Thyroid gland (tissue), 4 donors: ENCODE results near the gene CHL1. TPM values are rescaled to one million over a fixed set of nuclear protein-coding genes. Genes with fewer than 3 reads are reported as not detected.

Experiments
- DNase-seq, 2 donors: peaks; one replicate each; pipeline ENCODE4 v3.0.0-alpha.2; 2019
- H3K27ac ChIP-seq, 3 donors: fragments of 200-600 bp; sonication (generic); 1 replicate in 2 of 3; 2 replicates in 1 of 3; pipeline ENCODE4 v1.5.1; 2016 to 2019; ENCODE audit warnings: mild to moderate bottlenecking in 1 of 3, moderate library complexity in 1 of 3
- H3K27me3 ChIP-seq: fragments of 200-600 bp; sonication (generic); one replicate; pipeline ENCODE4 v1.5.1; 2019
- H3K36me3 ChIP-seq, 2 donors: fragments of 200-600 bp; sonication (generic); one replicate each; pipeline ENCODE4 v1.5.1; 2016 to 2019
- H3K4me1 ChIP-seq, 2 donors: fragments of 200-600 bp; sonication (generic); one replicate each; pipeline ENCODE4 v1.5.1; 2017 to 2019
- H3K4me3 ChIP-seq, 3 donors: fragments of 200-600 bp; sonication (generic); replicated peaks in 1 of 3; 1 replicate in 2 of 3; 2 replicates in 1 of 3; pipeline ENCODE4 v1.5.1; 2016; ENCODE audit warnings: mild to moderate bottlenecking in 1 of 3
- H3K9me3 ChIP-seq: fragments of 200-600 bp; sonication (generic); one replicate; pipeline ENCODE4 v1.5.1; 2017
- CTCF ChIP-seq, 6 experiments: fragments of 200-600 bp in 3 of 6; fragments of 450-650 bp in 3 of 6; sonication (generic) in 3 of 6; IDR thresholded peaks; one replicate each; pipeline ENCODE4 v1.5.1; 2016 to 2019; ENCODE audit warnings: antibody characterized with exemption in 6 of 6, mild to moderate bottlenecking in 2 of 6, inconsistent platforms in 1 of 6, moderate library complexity in 1 of 6
- POLR2A ChIP-seq, 2 donors: fragments of 450-650 bp; IDR thresholded peaks; one replicate each; pipeline ENCODE4 v1.6.1; 2017; ENCODE audit warnings: antibody characterized with exemption in 2 of 2, mild to moderate bottlenecking in 2 of 2, moderate library complexity in 1 of 2
- WGBS, 2 donors: methylation state at CpG; one replicate each; pipeline ENCODE4 v1.1.5; 2017; 5-methylcytosine and 5-hydroxymethylcytosine counted together
- intact Hi-C: fragments of 100-400 bp; cut with DNase I; formaldehyde crosslinking; loops from one replicate; pipeline ENCODE4 v1.15.1; 2023
- total RNA-seq, 4 donors: library from RNA; depleted of rRNA; stranded (reverse); fragments of >200 nt; gene quantifications; one replicate each; pipeline ENCODE4 v1.2.3, GENCODE V29; 2016

Gene CHL1
- total RNA-seq, 4 donors from 2014 or later: 3.1 to 5.0 (median 4.3) TPM

GRCh38 chr3:341998-342397 is 145.4 kb downstream of the CHL1 start:
- Histone ChIP-seq H3K36me3 (no peaks in the 10 kb centered on the region), H3K4me1 (no peaks in the 10 kb centered on the region), H3K4me3 (no peak overlapping the region), H3K27me3 (no peaks in the 10 kb centered on the region), H3K27ac (no peak overlapping the region), H3K9me3 (no peaks in the 10 kb centered on the region)
- WGBS, 2 donors: 74 to 82% methylated on average over 4 of the region's 4 CpGs
- no peak for TF ChIP-seq POLR2A (IDR thresholded peaks at IDR 0.05)
- no peak for TF ChIP-seq CTCF (IDR thresholded peaks at IDR 0.05)
- intact Hi-C loops: no loop called here
- DNase-seq: no peak

- H3K9me3 ChIP-seq: no peaks in the 10 kb centered on the region
- 97 to 100% methylated on average over 1 of the region's 1 CpG for WGBS, 2 donors
- H3K27ac ChIP-seq: no peak overlapping the region
- no peaks in the 10 kb centered on the region for H3K4me1 ChIP-seq
- DNase-seq: no peak
- H3K27me3 ChIP-seq: no peaks in the 10 kb centered on the region
- H3K4me3 ChIP-seq: no peak overlapping the region
- intact Hi-C loops: no loop called here
- no peaks in the 10 kb centered on the region for H3K36me3 ChIP-seq
- no peak for TF ChIP-seq CTCF (IDR thresholded peaks at IDR 0.05)
These were observed 149.6 kb downstream of the CHL1 start for GRCh38 chr3:346186-346585.

DNA sequence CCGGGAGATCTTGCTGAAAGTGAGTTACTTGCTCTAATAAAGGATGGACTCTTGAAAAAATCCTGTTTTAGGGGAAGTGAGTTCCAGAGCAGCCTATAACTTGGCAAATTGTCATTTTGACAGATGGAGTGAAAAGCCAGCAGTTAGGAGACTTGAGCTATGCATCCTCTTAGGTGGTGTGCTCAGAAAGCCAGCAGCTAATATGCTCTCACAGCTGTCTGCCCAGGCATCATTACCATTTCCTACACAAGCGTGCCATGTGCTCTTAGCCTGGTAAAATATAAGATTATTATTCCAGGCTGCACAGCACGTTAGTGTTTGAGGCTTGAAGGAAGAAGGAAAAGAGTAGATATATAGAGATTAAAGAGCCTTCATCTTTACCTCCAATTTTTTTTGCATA is 151.0 kb downstream of the CHL1 start:
- intact Hi-C loops: no loop called here
- no peak for TF ChIP-seq POLR2A (IDR thresholded peaks at IDR 0.05)
- no peak for TF ChIP-seq CTCF (IDR thresholded peaks at IDR 0.05)
- Histone ChIP-seq H3K4me3 (no peak overlapping the region), H3K4me1 (no peaks in the 10 kb centered on the region), H3K36me3 (no peaks in the 10 kb centered on the region), H3K9me3 (no peaks in the 10 kb centered on the region), H3K27me3 (no peaks in the 10 kb centered on the region), H3K27ac (no peak overlapping the region)
- WGBS, 2 donors: 81 to 86% methylated on average over 3 of the region's 3 CpGs
- DNase-seq: no peak

- Histone ChIP-seq H3K36me3 (no peaks in the 10 kb centered on the region), H3K4me3 (no peak overlapping the region), H3K27me3 (no peaks in the 10 kb centered on the region), H3K9me3 (no peaks in the 10 kb centered on the region), H3K27ac (no peak overlapping the region), H3K4me1 (no peaks in the 10 kb centered on the region)
- 66 to 74% methylated on average over 4 of the region's 4 CpGs for WGBS, 2 donors
- no peak for DNase-seq
- intact Hi-C loops: no loop called here
- TF ChIP-seq CTCF (IDR thresholded peaks at IDR 0.05): no peak
- TF ChIP-seq POLR2A (IDR thresholded peaks at IDR 0.05): no peak
These were observed 154.4 kb downstream of the CHL1 start for GRCh38 chr3:350871-351371.

DNA sequence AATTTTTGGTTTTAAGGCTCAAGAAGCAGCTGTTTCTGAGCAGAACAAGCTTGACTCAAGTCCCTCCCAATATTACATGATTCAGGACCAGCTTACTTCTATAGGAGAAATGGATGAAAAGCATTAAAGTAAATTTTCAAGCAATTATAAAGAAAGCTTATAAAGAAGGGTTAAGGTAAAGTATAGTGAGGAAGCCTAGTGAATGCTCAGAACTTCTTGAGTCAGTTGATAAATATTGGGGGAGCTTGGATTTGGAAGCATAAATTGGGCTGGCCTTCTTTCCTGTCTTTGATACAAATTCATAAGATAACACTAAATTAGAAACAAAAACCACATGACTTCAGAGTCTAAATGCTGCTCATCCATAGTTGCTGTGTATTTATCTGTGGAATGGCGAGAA is 156.0 kb downstream of the CHL1 start:
- Histone ChIP-seq H3K27me3 (no peaks in the 10 kb centered on the region), H3K36me3 (no peaks in the 10 kb centered on the region), H3K27ac (no peak overlapping the region), H3K4me3 (no peak overlapping the region), H3K9me3 (no peaks in the 10 kb centered on the region), H3K4me1 (no peaks in the 10 kb centered on the region)
- no peak for DNase-seq
- WGBS, 2 donors: 85 to 91% methylated on average over 1 of the region's 1 CpG
- TF ChIP-seq CTCF (IDR thresholded peaks at IDR 0.05): no peak
- TF ChIP-seq POLR2A (IDR thresholded peaks at IDR 0.05): no peak
- intact Hi-C loops: no loop called here
